Measurements from ENCODE around the gene SUGCT. TPM values are rescaled to one million over a fixed set of nuclear protein-coding genes. Genes with fewer than 3 reads are reported as not detected.

The SUGCT gene
- total and polyA plus RNA-seq, 2 of the 13 experiments (the other 11 are each of a cell fraction or from before 2014, with no cell fraction given), result 10.1 to 22.2 TPM

DNA sequence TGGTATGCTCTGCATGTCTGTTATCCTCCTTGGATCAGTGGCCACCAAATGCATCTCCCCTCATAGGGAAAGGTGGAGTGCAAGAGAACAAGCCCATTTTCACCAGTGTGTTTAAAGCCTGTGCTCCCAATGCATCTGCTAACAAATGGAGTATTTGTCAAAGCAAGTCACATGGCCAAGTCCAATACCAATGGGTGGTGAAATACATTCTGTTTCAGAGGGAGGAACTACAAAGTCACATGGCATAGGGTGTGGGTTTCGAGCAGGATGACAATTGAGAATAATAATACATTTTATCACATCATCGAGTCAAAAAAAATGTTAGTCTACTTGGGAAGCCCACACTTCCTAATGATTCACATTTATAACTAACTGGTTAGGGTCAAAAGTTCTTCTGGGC, 62.7 kb downstream of the SUGCT start (continued):
- TF ChIP-seq, protein P1, sequence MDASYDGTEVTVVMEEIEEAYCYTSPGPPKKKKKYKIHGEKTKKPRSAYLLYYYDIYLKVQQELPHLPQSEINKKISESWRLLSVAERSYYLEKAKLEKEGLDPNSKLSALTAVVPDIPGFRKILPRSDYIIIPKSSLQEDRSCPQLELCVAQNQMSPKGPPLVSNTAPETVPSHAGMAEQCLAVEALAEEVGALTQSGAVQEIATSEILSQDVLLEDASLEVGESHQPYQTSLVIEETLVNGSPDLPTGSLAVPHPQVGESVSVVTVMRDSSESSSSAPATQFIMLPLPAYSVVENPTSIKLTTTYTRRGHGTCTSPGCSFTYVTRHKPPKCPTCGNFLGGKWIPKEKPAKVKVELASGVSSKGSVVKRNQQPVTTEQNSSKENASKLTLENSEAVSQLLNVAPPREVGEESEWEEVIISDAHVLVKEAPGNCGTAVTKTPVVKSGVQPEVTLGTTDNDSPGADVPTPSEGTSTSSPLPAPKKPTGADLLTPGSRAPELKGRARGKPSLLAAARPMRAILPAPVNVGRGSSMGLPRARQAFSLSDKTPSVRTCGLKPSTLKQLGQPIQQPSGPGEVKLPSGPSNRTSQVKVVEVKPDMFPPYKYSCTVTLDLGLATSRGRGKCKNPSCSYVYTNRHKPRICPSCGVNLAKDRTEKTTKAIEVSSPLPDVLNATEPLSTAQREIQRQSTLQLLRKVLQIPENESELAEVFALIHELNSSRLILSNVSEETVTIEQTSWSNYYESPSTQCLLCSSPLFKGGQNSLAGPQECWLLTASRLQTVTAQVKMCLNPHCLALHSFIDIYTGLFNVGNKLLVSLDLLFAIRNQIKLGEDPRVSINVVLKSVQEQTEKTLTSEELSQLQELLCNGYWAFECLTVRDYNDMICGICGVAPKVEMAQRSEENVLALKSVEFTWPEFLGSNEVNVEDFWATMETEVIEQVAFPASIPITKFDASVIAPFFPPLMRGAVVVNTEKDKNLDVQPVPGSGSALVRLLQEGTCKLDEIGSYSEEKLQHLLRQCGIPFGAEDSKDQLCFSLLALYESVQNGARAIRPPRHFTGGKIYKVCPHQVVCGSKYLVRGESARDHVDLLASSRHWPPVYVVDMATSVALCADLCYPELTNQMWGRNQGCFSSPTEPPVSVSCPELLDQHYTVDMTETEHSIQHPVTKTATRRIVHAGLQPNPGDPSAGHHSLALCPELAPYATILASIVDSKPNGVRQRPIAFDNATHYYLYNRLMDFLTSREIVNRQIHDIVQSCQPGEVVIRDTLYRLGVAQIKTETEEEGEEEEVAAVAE (CRISPR knock-in tag; IDR thresholded peaks at IDR 0.05; ENCODE audit: borderline replicate concordance), result no peak
- TF ChIP-seq ZNF75D (CRISPR knock-in tag; IDR thresholded peaks at IDR 0.05; ENCODE audit: borderline replicate concordance) (no peak), GABPA (IDR thresholded peaks at IDR 0.05; ENCODE audit: low read depth, low read length) (no peak), GABPA (CRISPR knock-in tag; IDR thresholded peaks at IDR 0.05; ENCODE audit: low read depth) (no peak), FOXA3 (CRISPR knock-in tag; IDR thresholded peaks at IDR 0.05) (no peak), HNF4A (CRISPR knock-in tag; IDR thresholded peaks at IDR 0.05) (no peak), U2AF1 (optimal IDR thresholded peaks at IDR 0.05; ENCODE audit: low read depth, low read length) (no peak)

DNA sequence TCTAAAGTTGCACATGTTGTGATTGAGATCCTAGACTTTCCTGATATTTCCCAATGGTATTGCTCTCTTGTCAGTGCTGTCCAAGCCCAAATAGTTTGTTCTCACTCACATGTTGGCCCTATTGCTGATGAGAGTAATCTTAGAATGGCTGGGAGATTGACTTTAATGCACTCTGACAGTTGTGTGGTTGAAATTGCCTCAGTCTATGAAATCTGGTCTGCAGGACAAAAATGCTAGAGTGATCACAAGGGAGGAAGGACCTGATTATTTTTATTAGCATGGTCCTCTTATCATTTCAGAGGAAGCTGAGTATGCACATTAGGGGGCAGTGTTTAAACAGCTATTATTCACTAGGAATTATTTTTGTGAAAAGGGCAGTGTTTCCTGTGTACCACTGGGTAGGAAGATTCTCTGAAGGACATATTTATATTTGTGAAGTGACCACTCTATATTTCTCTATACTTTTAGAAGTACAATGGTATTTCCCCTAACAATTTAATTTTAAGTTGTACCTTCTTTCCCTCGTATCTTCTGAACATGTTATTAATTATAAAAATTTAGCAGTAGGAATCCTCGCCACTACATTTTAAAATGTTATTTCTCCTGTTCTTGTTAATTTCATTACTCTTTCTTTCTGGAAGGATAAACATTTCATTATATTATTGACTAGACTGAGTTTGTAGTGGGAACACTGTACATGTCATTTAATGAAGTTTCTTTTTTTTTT, 64.4 kb downstream of the SUGCT start:
- no peaks in the 10 kb centered on the region for H3K9me3 ChIP-seq (ENCODE audit: low read length)
- H3K4me1 ChIP-seq (ENCODE audit: insufficient read depth, low read length), result no peaks in the 10 kb centered on the region
- no peaks in the 10 kb centered on the region for H3K36me3 ChIP-seq (replicated peaks in 1 of 2; ENCODE audit: control insufficient read depth in 1 of 2, insufficient read depth in 2 of 2, low read length in 2 of 2)
- H3K4me2 ChIP-seq (ENCODE audit: low read depth, low read length), result no peak overlapping the region
- in situ Hi-C loops (cut with HindIII; ENCODE audit: extremely low pct_ligation_motif_present, low pct_unique_long_range_greater_than_20kb) (no loop called here), intact Hi-C loops (cut with micrococcal nuclease; ENCODE audit: unreplicated experiment) (no loop called here)
- no peaks in the 10 kb centered on the region for H3K27me3 ChIP-seq (ENCODE audit: control insufficient read depth in 1 of 2, insufficient read depth in 2 of 2, low read length in 2 of 2)
- no peak overlapping the region for H3K4me3 ChIP-seq (replicated peaks in 1 of 3; ENCODE audit: insufficient read depth in 1 of 3, low read depth in 2 of 3, low read length in 3 of 3)
- no peaks in the 10 kb centered on the region for H4K20me1 ChIP-seq (ENCODE audit: insufficient read depth, low read length)
- H3K27ac ChIP-seq (ENCODE audit: extremely low read length, insufficient read depth, low read length), result no peak overlapping the region
- ChIA-PET POLR2A (no interaction called here), CTCF (ENCODE audit: low intra/inter-chr PET ratio, low total read pairs) (no interaction called here)
- H3K9ac ChIP-seq (ENCODE audit: insufficient read depth, low read depth, low read length), result no peak overlapping the region
- no peaks in the 10 kb centered on the region for H3K79me2 ChIP-seq (ENCODE audit: insufficient read depth, low read length)
- no peak for ATAC-seq
- H2AFZ ChIP-seq (ENCODE audit: low read length), result no peak overlapping the region
- FAIRE-seq, result no peak
- TF ChIP-seq, protein P2, sequence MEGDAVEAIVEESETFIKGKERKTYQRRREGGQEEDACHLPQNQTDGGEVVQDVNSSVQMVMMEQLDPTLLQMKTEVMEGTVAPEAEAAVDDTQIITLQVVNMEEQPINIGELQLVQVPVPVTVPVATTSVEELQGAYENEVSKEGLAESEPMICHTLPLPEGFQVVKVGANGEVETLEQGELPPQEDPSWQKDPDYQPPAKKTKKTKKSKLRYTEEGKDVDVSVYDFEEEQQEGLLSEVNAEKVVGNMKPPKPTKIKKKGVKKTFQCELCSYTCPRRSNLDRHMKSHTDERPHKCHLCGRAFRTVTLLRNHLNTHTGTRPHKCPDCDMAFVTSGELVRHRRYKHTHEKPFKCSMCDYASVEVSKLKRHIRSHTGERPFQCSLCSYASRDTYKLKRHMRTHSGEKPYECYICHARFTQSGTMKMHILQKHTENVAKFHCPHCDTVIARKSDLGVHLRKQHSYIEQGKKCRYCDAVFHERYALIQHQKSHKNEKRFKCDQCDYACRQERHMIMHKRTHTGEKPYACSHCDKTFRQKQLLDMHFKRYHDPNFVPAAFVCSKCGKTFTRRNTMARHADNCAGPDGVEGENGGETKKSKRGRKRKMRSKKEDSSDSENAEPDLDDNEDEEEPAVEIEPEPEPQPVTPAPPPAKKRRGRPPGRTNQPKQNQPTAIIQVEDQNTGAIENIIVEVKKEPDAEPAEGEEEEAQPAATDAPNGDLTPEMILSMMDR (CRISPR knock-in tag; IDR thresholded peaks at IDR 0.05), result 0 out of 2 replicates have a peak, but pooled peaks have one; percentile 6
- no peak for TF ChIP-seq BRD4 (CRISPR knock-in tag; IDR thresholded peaks at IDR 0.05)
- DNase-seq (ENCODE audit: low spot score), result no peak
- no TSS peak for BruUV-seq (replicated peaks)
- whole genome bisulfite sequencing (ENCODE audit: low lambda C conversion rate), result 50% methylated on average over 2 of the region's 2 CpGs
